ENCODE data around the gene ABLIM1.

ABLIM1 gene

GRCh38 chr10:114560144-114560543, 97.9 kb downstream of the ABLIM1 start:
- Histone ChIP-seq H3K36me3 (replicated peaks; ENCODE audit: low read depth, low read length) (no peaks in the 10 kb centered on the region), H3K4me2 (ENCODE audit: low read length) (no peak overlapping the region), H3K4me1 (ENCODE audit: low read length) (no peaks in the 10 kb centered on the region), H3K27ac (ENCODE audit: low read length) (no peak overlapping the region), H3K9me3 (ENCODE audit: insufficient read depth, low read length) (no peaks in the 10 kb centered on the region), H3K9ac (ENCODE audit: low read length) (no peak overlapping the region), H3K79me2 (ENCODE audit: low read length) (no peaks in the 10 kb centered on the region), H3K4me3 (ENCODE audit: low read length) (no peak overlapping the region), H2AFZ (ENCODE audit: low read depth, low read length) (no peak overlapping the region), H3K27me3 (ENCODE audit: low read depth, low read length) (no peaks in the 10 kb centered on the region), H4K20me1 (ENCODE audit: insufficient read depth, low read length) (no peaks in the 10 kb centered on the region)
- TF ChIP-seq EZH2phosphoT487 (IDR thresholded peaks at IDR 0.05; ENCODE audit: low read depth) (no peak), CTCF (IDR thresholded peaks at IDR 0.05; ENCODE audit: low read depth, low read length) (no peak)

- no peaks in the 10 kb centered on the region for H3K4me1 ChIP-seq (ENCODE audit: low read length)
- H3K9me3 ChIP-seq (ENCODE audit: insufficient read depth, low read length), result no peaks in the 10 kb centered on the region
- H3K4me2 ChIP-seq (ENCODE audit: low read length), result no peak overlapping the region
- TF ChIP-seq EZH2phosphoT487 (IDR thresholded peaks at IDR 0.05; ENCODE audit: low read depth), result no peak
- TF ChIP-seq CTCF (IDR thresholded peaks at IDR 0.05; ENCODE audit: low read depth, low read length), result no peak
- no peak overlapping the region for H3K27ac ChIP-seq (ENCODE audit: low read length)
- no peaks in the 10 kb centered on the region for H3K36me3 ChIP-seq (replicated peaks; ENCODE audit: low read depth, low read length)
- H3K4me3 ChIP-seq (ENCODE audit: low read length), result no peak overlapping the region
- H4K20me1 ChIP-seq (ENCODE audit: insufficient read depth, low read length), result no peaks in the 10 kb centered on the region
- H2AFZ ChIP-seq (ENCODE audit: low read depth, low read length), result no peak overlapping the region
- no peaks in the 10 kb centered on the region for H3K79me2 ChIP-seq (ENCODE audit: low read length)
- H3K27me3 ChIP-seq (ENCODE audit: low read depth, low read length), result no peaks in the 10 kb centered on the region
- H3K9ac ChIP-seq (ENCODE audit: low read length), result no peak overlapping the region
Measured at GRCh38 chr10:114559636-114560035, 98.4 kb downstream of the ABLIM1 start.

GRCh38 chr10:114557854-114558253, 100.2 kb downstream of the ABLIM1 start:
- no peak overlapping the region for H3K4me2 ChIP-seq (ENCODE audit: low read length)
- H3K27me3 ChIP-seq (ENCODE audit: low read depth, low read length), result no peaks in the 10 kb centered on the region
- no peaks in the 10 kb centered on the region for H3K79me2 ChIP-seq (ENCODE audit: low read length)
- no peak overlapping the region for H3K9ac ChIP-seq (ENCODE audit: low read length)
- no peaks in the 10 kb centered on the region for H3K4me1 ChIP-seq (ENCODE audit: low read length)
- no peak overlapping the region for H3K4me3 ChIP-seq (ENCODE audit: low read length)
- H3K27ac ChIP-seq (ENCODE audit: low read length), result no peak overlapping the region
- H3K36me3 ChIP-seq (replicated peaks; ENCODE audit: low read depth, low read length), result no peaks in the 10 kb centered on the region
- H3K9me3 ChIP-seq (ENCODE audit: insufficient read depth, low read length), result no peaks in the 10 kb centered on the region
- TF ChIP-seq EZH2phosphoT487 (IDR thresholded peaks at IDR 0.05; ENCODE audit: low read depth) (no peak), CTCF (IDR thresholded peaks at IDR 0.05; ENCODE audit: low read depth, low read length) (no peak)
- H4K20me1 ChIP-seq (ENCODE audit: insufficient read depth, low read length), result no peaks in the 10 kb centered on the region
- H2AFZ ChIP-seq (ENCODE audit: low read depth, low read length), result no peak overlapping the region

- Histone ChIP-seq H2AFZ (ENCODE audit: low read depth, low read length) (no peak overlapping the region), H3K4me3 (ENCODE audit: low read length) (no peak overlapping the region), H3K27me3 (ENCODE audit: low read depth, low read length) (no peaks in the 10 kb centered on the region), H3K4me1 (ENCODE audit: low read length) (no peaks in the 10 kb centered on the region), H3K9ac (ENCODE audit: low read length) (no peak overlapping the region), H3K79me2 (ENCODE audit: low read length) (no peaks in the 10 kb centered on the region), H3K9me3 (ENCODE audit: insufficient read depth, low read length) (no peaks in the 10 kb centered on the region), H3K4me2 (ENCODE audit: low read length) (no peak overlapping the region), H3K27ac (ENCODE audit: low read length) (no peak overlapping the region), H3K36me3 (replicated peaks; ENCODE audit: low read depth, low read length) (no peaks in the 10 kb centered on the region), H4K20me1 (ENCODE audit: insufficient read depth, low read length) (no peaks in the 10 kb centered on the region)
- TF ChIP-seq CTCF (IDR thresholded peaks at IDR 0.05; ENCODE audit: low read depth, low read length) (no peak), EZH2phosphoT487 (IDR thresholded peaks at IDR 0.05; ENCODE audit: low read depth) (no peak)
Measured at GRCh38 chr10:114556236-114557122, 101.6 kb downstream of the ABLIM1 start.
